Common myeloid progenitor, CD34-positive (primary cell): ENCODE data around the gene DOLK. TPM values are rescaled to one million over a fixed set of nuclear protein-coding genes. Genes with fewer than 3 reads are reported as not detected.

Experiments
- CTCF ChIA-PET: fragments of 350-600 bp; sonication (Branson Sonifier 250); formaldehyde crosslinking; loops from one replicate; lab custom pipeline; 2021; ENCODE audit warnings: antibody characterized with exemption; lab: Charles Lee
- POLR2A ChIA-PET: fragments of 350-600 bp; sonication (Branson Sonifier 250); formaldehyde crosslinking; loops from one replicate; lab custom pipeline; 2021; ENCODE audit warnings: antibody characterized with exemption; lab: Charles Lee
- DNase-seq, 3 donors: peaks; one replicate each; pipeline versions ENCODE4 v3.0.0 to v3.0.0-alpha.2; 2013
- H3K27ac ChIP-seq, 2 experiments: 1 replicate in 1 of 2; 2 replicates in 1 of 2; pipeline ENCODE4 v1.7.0; 2013; ENCODE audit warnings: inconsistent platforms in 2 of 2, low read length in 2 of 2, mild to moderate bottlenecking in 2 of 2, low read depth in 1 of 2, moderate library complexity in 1 of 2; ENCODE audit not compliant: severe bottlenecking in 2 of 2, insufficient read depth in 1 of 2, poor library complexity in 1 of 2
- H3K27me3 ChIP-seq, 5 experiments: replicated peaks in 2 of 5; 1 replicate in 3 of 5; 2 replicates in 2 of 5; pipeline versions ENCODE4 v1.6.1 to v1.7.0; 2013; ENCODE audit warnings: low read length in 4 of 5, mild to moderate bottlenecking in 2 of 5, moderate library complexity in 2 of 5, inconsistent platforms in 1 of 5; ENCODE audit not compliant: insufficient read depth in 5 of 5, control insufficient read depth in 4 of 5
- H3K36me3 ChIP-seq, 4 experiments: 1 replicate in 2 of 4; 2 replicates in 2 of 4; pipeline versions ENCODE4 v1.6.1 to v1.7.0; 2013; ENCODE audit warnings: low read length in 3 of 4, control low read depth in 1 of 4, mild to moderate bottlenecking in 1 of 4; ENCODE audit not compliant: control insufficient read depth in 4 of 4, insufficient read depth in 4 of 4
- H3K4me1 ChIP-seq, 4 experiments: 1 replicate in 3 of 4; 2 replicates in 1 of 4; pipeline versions ENCODE4 v1.6.1 to v1.7.1; 2013; ENCODE audit warnings: low read length in 3 of 4, mild to moderate bottlenecking in 3 of 4, control low read depth in 1 of 4, inconsistent platforms in 1 of 4, moderate library complexity in 1 of 4; ENCODE audit not compliant: control insufficient read depth in 4 of 4, insufficient read depth in 4 of 4; ENCODE audit errors: control extremely low read depth in 1 of 4
- H3K4me3 ChIP-seq, 7 experiments: 1 replicate in 4 of 7; 2 replicates in 3 of 7; pipeline versions ENCODE4 v1.5.1 to v1.7.0; 2013; ENCODE audit warnings: mild to moderate bottlenecking in 7 of 7, low read length in 6 of 7, moderate library complexity in 6 of 7, inconsistent platforms in 2 of 7, low read depth in 2 of 7, control low read depth in 1 of 7; ENCODE audit not compliant: insufficient read depth in 4 of 7, control insufficient read depth in 1 of 7; ENCODE audit errors: extremely low read depth in 1 of 7
- H3K9me3 ChIP-seq, 5 experiments: 1 replicate in 4 of 5; 2 replicates in 1 of 5; pipeline versions ENCODE4 v1.6.1 to v1.7.1; 2013; ENCODE audit warnings: low read length in 4 of 5, mild to moderate bottlenecking in 2 of 5, inconsistent platforms in 1 of 5, low read depth in 1 of 5, moderate library complexity in 1 of 5; ENCODE audit not compliant: control insufficient read depth in 4 of 5, insufficient read depth in 2 of 5; ENCODE audit errors: control extremely low read depth in 1 of 5
- WGBS: methylation state at CpG from one replicate; pipeline ENCODE4 v1.1.5; 2013; ENCODE audit not compliant: insufficient coverage; 5-methylcytosine and 5-hydroxymethylcytosine counted together
- polyA plus RNA-seq: library from polyadenylated mRNA; unstranded; fragments of 120-200 nt; gene quantifications from one replicate; pipeline ENCODE4 v1.2.1, GENCODE V29; 2013

The DOLK gene
- polyA plus RNA-seq: 2.0 TPM

GRCh38 chr9:128947527-128948301 lies at the start of gene DOLK, which contains the start of gene NUP188:
TSS of gene DOLK (minus strand) at chr9:128947603. CDS start at chr9:128947303, 300 bp downstream.
TSS of gene NUP188 (plus strand) at chr9:128947699. CDS start at chr9:128947720, 21 bp downstream.
- CTCF ChIA-PET: interaction anchor here (0.9 kb wide), 1 partner anchor 66 kb away, joined by 3 read pairs; the partner anchor contains the start of genes KYAT1 and LRRC8A
- DNase-seq: peak; percentile 89 to 95 (median 94)
- Histone ChIP-seq H3K4me3 (peak within 1 kb of the TSS; percentile 73 to 97 (median 93)), H3K4me1 (peaks cover 0 to 34% (median 18%) of the 10 kb centered on the region in 4 experiments), H3K27me3 (no peaks in the 10 kb centered on the region), H3K9me3 (no peaks in the 10 kb centered on the region), H3K27ac (peak within 1 kb of the TSS; percentile 75 to 88), H3K36me3 (peaks cover 0 to 19% (median 8%) of the 10 kb centered on the region in 4 experiments)
- POLR2A ChIA-PET: no interaction called here
- WGBS: 0% methylated on average over 68 of the region's 86 CpGs

- Histone ChIP-seq H3K27ac (no peak overlapping the region), H3K36me3 (peaks cover 39 to 85% (median 62%) of the 10 kb centered on the region in 4 experiments), H3K9me3 (no peaks in the 10 kb centered on the region), H3K27me3 (no peaks in the 10 kb centered on the region), H3K4me1 (no peaks in the 10 kb centered on the region), H3K4me3 (no peak overlapping the region)
- no peak for DNase-seq
- ChIA-PET POLR2A (interaction anchor here (0.6 kb wide), 1 partner anchor 839 kb away, joined by 3 read pairs; no protein-coding TSS in a partner anchor), CTCF (interaction anchor here (4.6 kb wide), 1 partner anchor 10 kb away, joined by 30 read pairs; no protein-coding TSS in a partner anchor)
- 92% methylated on average over 3 of the region's 5 CpGs for WGBS
Observed at GRCh38 chr9:128995791-128996190, 48.4 kb upstream of the DOLK start.

DNA sequence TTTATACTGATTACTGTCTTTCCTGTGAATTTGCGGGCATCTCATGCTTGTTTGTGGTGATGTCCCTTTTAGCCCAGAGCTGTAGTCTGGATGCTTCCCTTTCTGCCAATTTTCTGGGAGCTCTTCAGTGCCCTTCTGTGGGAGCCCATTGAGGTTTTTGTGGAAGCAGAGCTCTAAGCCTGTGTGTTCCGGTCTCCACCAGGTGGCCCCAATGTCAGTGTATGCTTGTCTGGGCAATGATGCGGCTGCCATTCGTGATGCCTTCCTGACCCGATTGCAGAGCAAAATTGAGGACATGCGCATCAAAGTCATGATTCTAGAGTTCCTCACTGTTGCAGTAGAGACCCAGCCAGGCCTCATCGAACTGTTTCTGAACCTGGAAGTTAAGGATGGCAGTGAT lies 45.6 kb upstream of the DOLK start:
- ChIA-PET POLR2A (no interaction called here), CTCF (interaction anchor here (1.3 to 2.3 kb wide), 2 partner anchors 14 to 141 kb away, joined by 3 to 11 read pairs; no protein-coding TSS in a partner anchor)
- no peak overlapping the region for H3K27ac ChIP-seq
- no peaks in the 10 kb centered on the region for H3K4me1 ChIP-seq
- DNase-seq: peak; percentile 5 to 35 (median 31)
- no peak overlapping the region for H3K4me3 ChIP-seq
- H3K27me3 ChIP-seq: no peaks in the 10 kb centered on the region
- 87% methylated on average over 7 of the region's 7 CpGs for whole genome bisulfite sequencing
- H3K36me3 ChIP-seq: peaks cover 22 to 83% (median 51%) of the 10 kb centered on the region in 4 experiments
- no peaks in the 10 kb centered on the region for H3K9me3 ChIP-seq

DNA sequence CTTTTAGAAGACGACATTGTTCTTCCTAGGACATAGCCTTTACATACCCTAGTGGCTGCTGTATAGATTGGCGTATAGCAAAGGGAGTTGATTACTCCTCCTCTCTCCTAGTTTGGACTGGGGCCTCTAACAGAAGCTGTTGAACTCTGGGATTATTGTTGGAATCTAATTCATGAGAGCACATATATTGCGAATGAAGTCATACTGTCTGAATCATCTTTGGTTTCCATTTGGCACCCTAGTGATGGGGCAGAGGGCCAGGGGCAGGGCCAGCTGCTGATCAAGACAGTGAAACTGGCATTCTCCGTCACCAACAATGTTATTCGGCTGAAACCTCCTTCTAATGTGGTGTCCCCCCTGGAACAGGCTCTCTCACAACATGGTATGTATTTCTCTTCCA lies 40.4 kb upstream of the DOLK start:
- DNase-seq: no peak
- H3K27me3 ChIP-seq: no peaks in the 10 kb centered on the region
- H3K36me3 ChIP-seq: peaks cover 10 to 86% (median 56%) of the 10 kb centered on the region in 4 experiments
- CTCF ChIA-PET: interaction anchor here (1.5 kb wide), 1 partner anchor 9 kb away, joined by 3 read pairs; no protein-coding TSS in a partner anchor
- H3K4me1 ChIP-seq: no peaks in the 10 kb centered on the region
- H3K4me3 ChIP-seq: no peak overlapping the region
- no peaks in the 10 kb centered on the region for H3K9me3 ChIP-seq
- no peak overlapping the region for H3K27ac ChIP-seq
- POLR2A ChIA-PET: no interaction called here
- 100% methylated on average over 3 of the region's 5 CpGs for WGBS

DNA sequence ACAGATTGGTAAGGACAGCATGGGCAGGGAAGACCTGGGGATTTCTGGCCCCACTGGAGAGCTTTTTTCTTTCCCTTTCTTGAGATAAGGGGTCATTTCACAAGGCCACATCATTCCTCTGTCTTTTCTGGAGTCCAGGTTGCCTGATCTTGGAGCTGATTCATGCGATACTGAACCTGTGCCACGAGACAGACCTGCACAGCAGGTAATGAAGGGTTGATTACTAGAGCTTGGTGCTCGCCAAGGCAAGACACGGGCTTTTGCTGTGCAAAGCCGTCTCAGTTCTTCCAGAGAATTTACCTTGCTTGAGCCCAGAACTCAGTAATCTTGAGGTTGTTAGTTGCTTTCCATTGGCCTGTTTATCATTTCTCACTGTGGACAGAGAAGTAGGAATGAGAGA lies 39.3 kb upstream of the DOLK start:
- WGBS: 100% methylated on average over 4 of the region's 5 CpGs
- Histone ChIP-seq H3K27me3 (no peaks in the 10 kb centered on the region), H3K4me1 (no peaks in the 10 kb centered on the region), H3K36me3 (peaks cover 6 to 89% (median 58%) of the 10 kb centered on the region in 4 experiments), H3K4me3 (no peak overlapping the region), H3K27ac (no peak overlapping the region), H3K9me3 (no peaks in the 10 kb centered on the region)
- CTCF ChIA-PET: interaction anchor here (0.9 to 1.5 kb wide), 2 partner anchors 10 to 12 kb away, joined by 3 to 4 read pairs; no protein-coding TSS in a partner anchor
- DNase-seq: no peak
- POLR2A ChIA-PET: no interaction called here

- H3K4me3 ChIP-seq: no peak overlapping the region
- DNase-seq: no peak
- no peaks in the 10 kb centered on the region for H3K4me1 ChIP-seq
- ChIA-PET POLR2A (no interaction called here), CTCF (no interaction called here)
- H3K27me3 ChIP-seq: no peaks in the 10 kb centered on the region
- no peak overlapping the region for H3K27ac ChIP-seq
- 94% methylated on average over 4 of the region's 8 CpGs for WGBS
- H3K9me3 ChIP-seq: no peaks in the 10 kb centered on the region
- H3K36me3 ChIP-seq: peaks cover 17 to 96% (median 66%) of the 10 kb centered on the region in 4 experiments
Observed at GRCh38 chr9:128983536-128983935, 36.1 kb upstream of the DOLK start.

GRCh38 chr9:128979111-128979510 lies 31.7 kb upstream of the DOLK start:
- H3K9me3 ChIP-seq: no peaks in the 10 kb centered on the region
- H3K27ac ChIP-seq: peak overlapping the region in 1 of 2 experiments; percentile 14
- peaks cover 11 to 89% (median 52%) of the 10 kb centered on the region in 4 experiments for H3K36me3 ChIP-seq
- ChIA-PET CTCF (interaction anchor here (1.1 to 1.5 kb wide), 2 partner anchors 10 to 26 kb away, joined by 3 read pairs; no protein-coding TSS in a partner anchor), POLR2A (no interaction called here)
- H3K4me1 ChIP-seq: no peaks in the 10 kb centered on the region
- no peak overlapping the region for H3K4me3 ChIP-seq
- 100% methylated on average over 2 of the region's 3 CpGs for WGBS
- DNase-seq: no peak
- H3K27me3 ChIP-seq: no peaks in the 10 kb centered on the region
